GM12873 (cell line): ENCODE results near the gene TMEM212.

Experiments
- CTCF ChIP-seq: IDR thresholded peaks from 2 replicates; pipeline ENCODE4 v1.5.1; 2012; ENCODE audit warnings: low read depth, mild to moderate bottlenecking, moderate library complexity, low read length, control low read depth; ENCODE audit not compliant: insufficient read depth; ENCODE audit errors: missing control alignments

TMEM212 gene

GRCh38 chr3:171842864-171843518 is at the start of gene TMEM212:
Gene TMEM212, plus strand, starts transcription at chr3:171843349. Its CDS starts 35 bp downstream, at chr3:171843384.
- TF ChIP-seq CTCF, result no peak

GRCh38 chr3:171796625-171797264 is 46.4 kb upstream of the TMEM212 start:
- TF ChIP-seq CTCF, result no peak

DNA sequence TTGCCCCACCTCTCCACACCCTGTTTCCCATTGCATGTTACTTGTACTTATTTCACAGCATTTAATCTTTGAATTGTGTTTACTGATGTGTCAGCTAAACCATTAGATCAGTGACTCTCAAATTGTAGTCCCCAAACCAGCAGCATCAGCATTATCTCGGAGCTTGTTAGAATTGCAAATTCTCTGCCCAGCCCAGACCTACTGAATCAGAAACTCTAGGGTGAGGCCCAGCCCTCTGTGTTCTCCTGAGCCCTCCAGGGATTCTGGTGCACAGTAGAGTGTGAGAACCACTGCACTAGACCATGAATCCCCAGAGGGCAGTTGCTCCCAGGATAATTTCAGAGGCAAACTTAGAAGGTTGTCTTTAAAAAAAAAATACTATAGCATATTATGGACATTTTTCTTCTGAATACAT is 45.9 kb upstream of the TMEM212 start:
- no peak for TF ChIP-seq CTCF

GRCh38 chr3:171797873-171798272 is 45.3 kb upstream of the TMEM212 start:
- no peak for TF ChIP-seq CTCF

DNA sequence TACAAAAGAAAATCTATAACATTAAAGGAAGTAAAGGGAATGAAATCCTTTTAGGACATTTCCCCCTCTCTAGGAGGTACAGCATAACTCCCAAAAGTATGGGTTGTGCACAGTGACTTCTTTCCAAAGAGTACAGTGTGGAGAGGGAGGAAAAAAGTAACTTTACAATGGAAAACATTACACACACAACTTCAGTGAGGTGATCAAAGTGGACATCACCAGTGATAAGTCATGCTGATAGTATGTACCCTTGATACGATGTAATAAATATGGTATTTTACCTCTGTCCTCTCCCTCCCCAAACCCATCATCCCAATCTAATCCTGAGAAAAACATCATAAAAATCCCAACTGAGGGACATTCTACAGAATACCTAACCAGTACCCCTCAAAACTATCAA is 43.6 kb upstream of the TMEM212 start:
- TF ChIP-seq CTCF, result no peak

- TF ChIP-seq CTCF, result no peak
These were observed 41.2 kb upstream of the TMEM212 start for GRCh38 chr3:171801738-171802589.

DNA sequence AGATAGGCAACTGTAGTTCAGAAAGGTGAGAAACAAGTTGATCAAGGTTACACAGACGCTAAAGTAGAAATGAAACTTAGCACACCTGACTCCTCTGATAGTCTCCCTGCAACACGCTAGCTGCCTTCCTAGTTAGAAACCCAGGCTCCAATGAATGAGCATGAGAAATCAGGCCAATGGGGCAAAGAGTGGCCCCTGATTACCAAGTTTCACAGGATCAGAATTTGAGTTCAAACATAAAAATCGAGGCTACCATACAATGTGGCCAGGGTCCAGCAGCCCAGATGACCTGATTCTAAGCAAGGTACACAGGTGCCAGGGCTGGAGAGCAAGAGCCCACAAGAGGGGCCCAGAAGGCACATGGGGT is 40.6 kb upstream of the TMEM212 start:
- no peak for TF ChIP-seq CTCF
